ENCODE data around the gene UBAP1L. TPM values are rescaled to one million over a fixed set of nuclear protein-coding genes. Genes with fewer than 3 reads are reported as not detected.

UBAP1L gene
- total and polyA plus RNA-seq, 3 donors from 2014 or later, result 3.7 to 12.1 (median 11.3) TPM

DNA sequence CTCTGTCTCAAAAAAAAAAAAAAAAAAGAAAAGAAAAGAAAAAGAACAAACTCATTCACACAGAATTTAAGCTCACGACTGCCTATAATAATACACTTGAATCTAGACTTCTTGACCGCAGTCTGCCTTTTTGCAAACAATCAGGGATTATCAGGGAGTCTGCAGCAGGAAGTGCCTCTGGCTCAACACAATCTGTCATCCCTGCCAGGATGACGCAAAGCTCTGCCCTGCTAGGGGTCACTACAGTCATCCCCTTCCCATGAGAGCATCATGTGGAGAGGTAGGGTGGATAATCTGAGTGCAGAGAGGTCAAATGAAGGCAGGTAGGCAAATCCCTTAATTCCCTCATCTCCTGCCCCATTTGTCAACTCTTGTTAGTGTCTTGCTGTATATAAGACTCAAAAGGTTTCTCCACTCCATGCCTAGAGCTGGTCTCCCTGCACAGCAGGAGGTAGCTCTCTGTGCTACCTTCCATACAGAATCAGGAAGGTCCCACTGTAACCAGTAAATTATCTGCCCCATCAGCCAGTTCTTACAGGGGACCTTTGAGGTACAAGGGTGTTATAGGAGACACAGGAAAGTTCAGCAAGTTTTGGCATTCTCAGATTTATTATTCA, 4.2 kb downstream of the UBAP1L start:
- TF ChIP-seq, protein P1, sequence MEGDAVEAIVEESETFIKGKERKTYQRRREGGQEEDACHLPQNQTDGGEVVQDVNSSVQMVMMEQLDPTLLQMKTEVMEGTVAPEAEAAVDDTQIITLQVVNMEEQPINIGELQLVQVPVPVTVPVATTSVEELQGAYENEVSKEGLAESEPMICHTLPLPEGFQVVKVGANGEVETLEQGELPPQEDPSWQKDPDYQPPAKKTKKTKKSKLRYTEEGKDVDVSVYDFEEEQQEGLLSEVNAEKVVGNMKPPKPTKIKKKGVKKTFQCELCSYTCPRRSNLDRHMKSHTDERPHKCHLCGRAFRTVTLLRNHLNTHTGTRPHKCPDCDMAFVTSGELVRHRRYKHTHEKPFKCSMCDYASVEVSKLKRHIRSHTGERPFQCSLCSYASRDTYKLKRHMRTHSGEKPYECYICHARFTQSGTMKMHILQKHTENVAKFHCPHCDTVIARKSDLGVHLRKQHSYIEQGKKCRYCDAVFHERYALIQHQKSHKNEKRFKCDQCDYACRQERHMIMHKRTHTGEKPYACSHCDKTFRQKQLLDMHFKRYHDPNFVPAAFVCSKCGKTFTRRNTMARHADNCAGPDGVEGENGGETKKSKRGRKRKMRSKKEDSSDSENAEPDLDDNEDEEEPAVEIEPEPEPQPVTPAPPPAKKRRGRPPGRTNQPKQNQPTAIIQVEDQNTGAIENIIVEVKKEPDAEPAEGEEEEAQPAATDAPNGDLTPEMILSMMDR (IDR thresholded peaks at IDR 0.05), result no peak
- TF ChIP-seq POLR2A (IDR thresholded peaks at IDR 0.05), result no peak
- no peak for DNase-seq
- intact Hi-C loops (cut with DNase I; ENCODE audit: low total_unique reads), result no loop called here
- no peaks in the 10 kb centered on the region for H3K9me3 ChIP-seq
- H3K36me3 ChIP-seq (ENCODE audit: low read depth, missing control alignments), result no peaks in the 10 kb centered on the region
- H3K4me3 ChIP-seq, result no peak overlapping the region
- H3K27me3 ChIP-seq, result no peaks in the 10 kb centered on the region
- no peak overlapping the region for H3K27ac ChIP-seq
- 69 to 72% methylated on average over 3 of the region's 3 CpGs for WGBS, 2 donors
- no peaks in the 10 kb centered on the region for H3K4me1 ChIP-seq

DNA sequence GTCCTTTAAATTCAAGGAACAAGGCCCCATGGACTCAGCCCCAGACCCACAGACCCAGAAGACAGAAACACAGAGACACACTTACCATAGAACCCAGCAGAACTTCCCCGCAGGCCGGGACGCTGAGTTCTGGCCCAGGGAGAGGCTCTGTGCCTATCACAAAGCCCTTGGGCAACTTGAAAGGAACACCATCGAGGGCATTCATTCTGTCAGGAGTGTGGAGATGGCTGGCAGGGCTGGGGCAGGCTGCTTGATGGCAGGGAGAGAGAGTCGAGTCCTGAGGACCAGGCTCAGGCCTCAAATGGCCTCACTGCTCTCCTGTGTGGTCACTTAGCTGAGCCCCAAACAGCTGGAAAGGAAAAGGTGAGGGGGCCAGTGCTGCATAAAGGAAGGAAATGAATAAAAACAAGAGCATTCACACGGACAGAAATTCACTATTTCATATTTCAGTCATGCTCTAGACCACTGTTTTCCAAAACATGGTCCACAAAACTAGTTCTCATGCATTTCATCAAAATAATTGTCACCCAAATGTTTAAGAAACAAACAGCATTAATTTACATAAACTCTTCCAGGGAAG, 8.9 kb downstream of the UBAP1L start:
- Histone ChIP-seq H3K4me1 (no peaks in the 10 kb centered on the region), H3K27ac (no peak overlapping the region), H3K27me3 (no peaks in the 10 kb centered on the region), H3K9me3 (no peaks in the 10 kb centered on the region), H3K36me3 (ENCODE audit: low read depth, missing control alignments) (no peaks in the 10 kb centered on the region), H3K4me3 (no peak overlapping the region)
- intact Hi-C loops (cut with DNase I; ENCODE audit: low total_unique reads), result no loop called here
- 89 to 95% methylated on average over 6 of the region's 6 CpGs for WGBS, 2 donors
- DNase-seq, result no peak
- TF ChIP-seq, protein P1 (IDR thresholded peaks at IDR 0.05), result no peak
- no peak for TF ChIP-seq POLR2A (IDR thresholded peaks at IDR 0.05)

DNA sequence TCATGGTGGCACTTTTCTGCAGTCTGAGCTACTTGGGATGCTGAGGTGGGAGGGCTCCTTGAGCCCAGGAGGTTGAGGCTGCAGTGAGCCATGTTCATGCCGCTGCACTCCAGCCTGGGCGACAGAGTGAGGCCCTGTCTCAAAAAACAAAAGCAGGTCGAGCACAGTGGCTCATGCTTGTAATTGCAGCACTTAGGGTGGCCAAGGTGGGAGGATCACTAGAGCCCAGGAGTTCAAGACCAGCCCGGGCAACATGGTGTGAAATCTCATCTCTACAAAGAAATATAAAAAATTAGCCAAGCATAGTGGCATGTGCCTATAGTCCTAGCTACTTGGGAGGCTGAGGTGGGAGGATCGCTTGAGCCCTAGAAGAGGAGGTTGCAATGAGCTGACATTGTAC, 10.0 kb downstream of the UBAP1L start:
- Histone ChIP-seq H3K27me3 (no peaks in the 10 kb centered on the region), H3K36me3 (ENCODE audit: low read depth, missing control alignments) (no peaks in the 10 kb centered on the region), H3K9me3 (no peaks in the 10 kb centered on the region), H3K27ac (no peak overlapping the region), H3K4me1 (no peaks in the 10 kb centered on the region), H3K4me3 (no peak overlapping the region)
- DNase-seq, result no peak
- 86 to 88% methylated on average over 5 of the region's 5 CpGs for WGBS, 2 donors
- no peak for TF ChIP-seq POLR2A (IDR thresholded peaks at IDR 0.05)
- TF ChIP-seq, protein P1 (IDR thresholded peaks at IDR 0.05), result no peak
- intact Hi-C loops (cut with DNase I; ENCODE audit: low total_unique reads), result no loop called here

DNA sequence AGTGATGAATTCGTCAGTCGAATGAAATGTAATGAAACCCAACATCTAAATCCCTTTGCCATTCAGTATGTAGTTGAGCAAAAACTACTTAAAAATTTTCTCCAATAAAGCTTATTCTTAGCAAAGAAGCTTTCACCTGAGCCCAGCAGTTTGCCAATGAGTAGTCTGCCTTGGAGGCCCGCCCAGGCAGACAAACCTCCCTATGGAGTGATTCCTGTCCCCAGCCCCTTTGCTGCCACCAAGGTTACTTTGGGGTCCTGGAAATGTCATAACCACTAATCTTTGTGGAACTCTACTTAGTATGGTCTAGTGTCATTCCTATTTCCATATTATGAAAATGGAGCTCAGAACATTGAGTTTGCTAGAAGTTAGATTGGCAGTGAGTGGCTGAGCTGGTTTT, 12.1 kb downstream of the UBAP1L start:
- WGBS, 2 donors, result 58 to 84% methylated on average over 3 of the region's 3 CpGs
- intact Hi-C loops (cut with DNase I; ENCODE audit: low total_unique reads), result no loop called here
- no peaks in the 10 kb centered on the region for H3K4me1 ChIP-seq
- no peak overlapping the region for H3K4me3 ChIP-seq
- no peak for DNase-seq
- no peak overlapping the region for H3K27ac ChIP-seq
- TF ChIP-seq, protein P1 (IDR thresholded peaks at IDR 0.05), result no peak
- no peak for TF ChIP-seq POLR2A (IDR thresholded peaks at IDR 0.05)
- no peaks in the 10 kb centered on the region for H3K9me3 ChIP-seq
- H3K27me3 ChIP-seq, result no peaks in the 10 kb centered on the region
- no peaks in the 10 kb centered on the region for H3K36me3 ChIP-seq (ENCODE audit: low read depth, missing control alignments)

Measured in testis (tissue), 3 donors.